HG03354 (cell line): ENCODE results near the gene EPG5.
A peak's percentile ranks its signal among the peaks of the same experiment; 100 is the strongest.
"Not testable (repeated sequence)": the region's sequence is repeated elsewhere in the genome, so short reads cannot be mapped to it uniquely, and the experiment has no call there.

Experiments used
- ATAC-seq: cut with Tn5 transposase; IDR thresholded peaks from one replicate; pipeline ENCODE4 v1.9.1; 2021; ENCODE audit warnings: mild to moderate bottlenecking; ENCODE audit not compliant: unreplicated experiment, poor library complexity, severe bottlenecking

EPG5 gene, protein sequence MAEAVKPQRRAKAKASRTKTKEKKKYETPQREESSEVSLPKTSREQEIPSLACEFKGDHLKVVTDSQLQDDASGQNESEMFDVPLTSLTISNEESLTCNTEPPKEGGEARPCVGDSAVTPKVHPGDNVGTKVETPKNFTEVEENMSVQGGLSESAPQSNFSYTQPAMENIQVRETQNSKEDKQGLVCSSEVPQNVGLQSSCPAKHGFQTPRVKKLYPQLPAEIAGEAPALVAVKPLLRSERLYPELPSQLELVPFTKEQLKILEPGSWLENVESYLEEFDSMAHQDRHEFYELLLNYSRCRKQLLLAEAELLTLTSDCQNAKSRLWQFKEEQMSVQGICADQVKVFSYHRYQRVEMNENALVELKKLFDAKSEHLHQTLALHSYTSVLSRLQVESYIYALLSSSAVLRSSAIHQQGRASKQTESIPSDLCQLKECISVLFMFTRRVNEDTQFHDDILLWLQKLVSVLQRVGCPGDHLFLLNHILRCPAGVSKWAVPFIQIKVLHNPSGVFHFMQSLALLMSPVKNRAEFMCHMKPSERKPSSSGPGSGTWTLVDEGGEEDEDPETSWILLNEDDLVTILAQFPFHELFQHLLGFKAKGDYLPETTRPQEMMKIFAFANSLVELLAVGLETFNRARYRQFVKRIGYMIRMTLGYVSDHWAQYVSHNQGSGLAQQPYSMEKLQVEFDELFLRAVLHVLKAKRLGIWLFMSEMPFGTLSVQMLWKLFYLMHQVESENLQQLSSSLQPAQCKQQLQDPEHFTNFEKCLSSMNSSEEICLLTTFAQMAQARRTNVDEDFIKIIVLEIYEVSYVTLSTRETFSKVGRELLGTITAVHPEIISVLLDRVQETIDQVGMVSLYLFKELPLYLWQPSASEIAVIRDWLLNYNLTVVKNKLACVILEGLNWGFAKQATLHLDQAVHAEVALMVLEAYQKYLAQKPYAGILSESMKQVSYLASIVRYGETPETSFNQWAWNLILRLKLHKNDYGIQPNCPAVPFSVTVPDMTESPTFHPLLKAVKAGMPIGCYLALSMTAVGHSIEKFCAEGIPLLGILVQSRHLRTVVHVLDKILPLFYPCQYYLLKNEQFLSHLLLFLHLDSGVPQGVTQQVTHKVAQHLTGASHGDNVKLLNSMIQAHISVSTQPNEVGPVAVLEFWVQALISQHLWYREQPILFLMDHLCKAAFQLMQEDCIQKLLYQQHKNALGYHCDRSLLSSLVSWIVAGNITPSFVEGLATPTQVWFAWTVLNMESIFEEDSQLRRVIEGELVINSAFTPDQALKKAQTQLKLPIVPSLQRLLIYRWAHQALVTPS (N-terminal part only)

DNA sequence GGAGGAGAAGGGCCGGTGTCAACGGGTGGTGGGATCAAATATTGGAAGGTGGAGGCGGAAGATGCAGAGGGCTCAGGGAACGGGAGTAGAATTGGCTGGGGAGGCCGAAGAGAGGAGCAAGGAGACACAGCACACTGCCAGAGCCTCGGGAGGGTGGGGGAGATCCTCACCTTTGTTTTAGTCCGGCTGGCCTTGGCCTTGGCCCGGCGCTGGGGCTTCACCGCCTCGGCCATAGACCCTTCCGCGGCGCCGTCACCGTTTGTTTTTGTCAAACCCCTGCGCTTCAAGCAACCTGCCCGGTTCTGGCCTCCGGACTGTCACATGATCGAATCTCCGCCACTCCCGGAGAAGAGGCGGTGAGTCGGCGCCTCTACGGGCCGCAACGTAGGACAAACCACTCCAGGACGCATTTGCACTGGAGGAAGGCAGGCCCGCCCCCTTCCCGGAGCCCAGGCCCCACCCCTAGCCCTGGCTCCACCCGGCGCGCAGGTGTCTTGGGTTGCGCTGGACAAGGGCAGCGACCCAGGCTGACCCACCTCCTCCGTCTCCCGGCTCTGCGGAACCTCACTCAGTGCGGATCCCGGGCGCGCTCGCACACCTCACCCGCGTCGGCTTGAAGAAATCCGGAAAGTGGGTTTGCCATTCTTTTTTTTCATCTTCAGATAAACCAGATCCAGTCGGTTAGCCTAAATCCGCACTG, at the start of gene EPG5:
EPG5 (minus strand) TSS at position 323 of the 700 bp plus-strand sequence; CDS start at position 233, 90 bp downstream.
- ATAC-seq = peak; percentile 97

DNA sequence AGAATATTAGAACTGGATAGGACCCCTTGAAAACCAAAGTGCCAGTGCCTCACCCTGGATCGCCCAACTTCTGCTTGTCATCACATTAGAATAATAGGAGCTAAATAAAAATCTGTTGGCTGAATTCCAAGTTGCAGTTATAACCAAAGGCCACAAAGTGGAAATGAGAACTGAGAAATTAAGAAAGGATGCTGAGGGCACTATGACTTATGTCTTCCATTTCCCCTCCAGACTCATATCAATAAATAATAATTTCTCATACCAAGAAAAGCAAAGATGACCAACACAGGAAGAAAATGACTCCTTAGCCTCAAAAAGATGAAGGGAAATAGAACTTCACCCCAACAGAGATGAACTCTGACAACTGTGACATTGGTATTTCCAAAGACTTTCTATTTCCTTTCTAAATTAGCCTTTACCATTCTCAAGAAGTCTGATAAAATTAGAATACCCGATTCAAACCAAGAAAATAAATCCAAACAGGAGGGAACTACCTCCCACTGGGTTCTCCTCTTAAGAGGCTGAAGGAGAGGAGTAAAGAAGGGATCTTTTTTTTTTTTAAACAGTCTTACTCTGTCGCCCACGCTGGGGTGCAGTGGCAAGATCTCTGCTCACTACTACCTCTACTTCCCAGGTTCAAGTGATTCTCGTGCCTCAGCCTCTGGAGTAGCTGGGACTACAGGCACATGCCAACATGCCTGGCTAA, 46.5 kb upstream of the EPG5 start:
- ATAC-seq = peak; percentile 89

DNA sequence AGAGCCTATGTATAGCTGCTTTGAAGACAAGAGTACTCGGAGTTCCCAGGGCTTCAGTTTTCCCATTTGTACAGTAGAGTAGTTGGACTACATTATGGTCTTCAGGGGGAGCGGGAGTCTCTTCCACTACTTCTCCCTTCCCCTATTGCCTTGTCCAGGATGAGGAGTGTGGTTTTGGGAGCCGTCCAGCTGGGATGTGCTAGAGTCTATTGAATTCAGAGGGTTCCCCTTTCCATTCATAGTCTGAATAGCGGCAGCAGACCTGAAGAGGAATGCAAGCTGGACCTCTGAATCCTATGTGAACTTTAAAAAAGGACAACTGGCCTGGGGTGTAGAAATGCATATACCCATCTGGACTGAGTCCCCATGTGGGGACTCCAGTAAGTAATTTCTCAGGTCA, 43.5 kb upstream of the EPG5 start:
- no peak for ATAC-seq

GRCh38 chr18:46010050-46010449, 42.9 kb upstream of the EPG5 start:
- ATAC-seq = no peak

GRCh38 chr18:46009125-46009840, 42.2 kb upstream of the EPG5 start:
- no peak for ATAC-seq

- ATAC-seq = no peak
Measured at GRCh38 chr18:46008531-46008930, 41.4 kb upstream of the EPG5 start.

DNA sequence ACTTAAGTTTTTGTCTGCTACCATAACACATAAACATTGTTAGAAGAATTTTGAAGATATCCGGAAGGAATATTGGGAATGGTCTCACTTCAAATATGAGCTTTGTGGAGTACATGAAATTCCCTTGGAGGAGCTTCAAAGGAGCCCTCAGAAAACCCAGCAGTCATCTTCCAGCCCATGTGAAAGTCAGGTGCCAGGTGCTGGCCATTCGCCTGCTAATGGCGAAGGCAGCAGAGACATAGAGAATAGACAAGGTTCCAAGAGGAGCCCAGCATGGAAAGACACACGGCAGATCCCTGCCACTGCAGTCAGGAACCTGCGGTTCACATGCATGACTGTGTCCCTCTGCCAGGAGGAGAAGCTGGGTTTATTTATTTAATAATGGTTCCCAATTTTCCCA, 40.0 kb upstream of the EPG5 start:
- no peak for ATAC-seq

DNA sequence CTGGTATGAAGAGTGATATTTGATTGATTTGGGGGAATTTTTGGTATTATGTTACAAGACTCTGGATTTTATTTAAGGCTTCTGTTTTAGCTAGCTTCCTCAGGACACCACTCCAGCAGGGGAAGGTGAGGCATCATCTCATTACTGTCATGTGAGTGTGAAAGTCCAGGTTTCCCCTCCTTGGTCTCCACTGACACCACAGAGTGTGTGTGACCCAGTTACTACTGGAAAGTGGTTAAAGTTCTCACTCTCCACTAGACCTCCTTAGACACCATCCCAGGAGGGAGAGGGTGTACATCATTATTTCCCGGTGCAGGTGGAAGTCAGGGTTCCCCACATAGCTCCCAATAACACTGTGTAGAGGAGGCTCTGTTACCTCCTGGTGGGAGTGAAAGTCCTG, 35.8 kb upstream of the EPG5 start:
- ATAC-seq = no peak

DNA sequence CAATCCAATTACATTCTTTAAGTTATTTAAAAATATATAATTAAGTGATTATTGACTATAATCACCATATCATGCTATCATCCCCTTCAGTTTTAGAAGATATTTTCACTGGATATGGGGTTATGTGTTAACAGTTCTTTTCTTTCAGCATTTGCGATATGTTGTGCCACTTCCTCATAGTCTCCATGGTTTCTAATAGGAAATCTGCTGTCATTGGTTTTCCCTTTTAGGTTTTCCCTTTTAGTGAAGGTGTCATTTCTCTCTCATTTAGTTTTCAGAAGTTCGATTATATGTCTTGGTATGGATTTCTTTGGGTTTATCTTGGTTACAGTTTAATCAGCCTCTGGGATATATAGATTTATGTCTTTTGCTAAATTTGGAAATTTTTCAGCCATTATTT, 34.8 kb upstream of the EPG5 start:
- ATAC-seq = no peak

- no peak for ATAC-seq
Measured at GRCh38 chr18:46001074-46001473, 33.9 kb upstream of the EPG5 start.

DNA sequence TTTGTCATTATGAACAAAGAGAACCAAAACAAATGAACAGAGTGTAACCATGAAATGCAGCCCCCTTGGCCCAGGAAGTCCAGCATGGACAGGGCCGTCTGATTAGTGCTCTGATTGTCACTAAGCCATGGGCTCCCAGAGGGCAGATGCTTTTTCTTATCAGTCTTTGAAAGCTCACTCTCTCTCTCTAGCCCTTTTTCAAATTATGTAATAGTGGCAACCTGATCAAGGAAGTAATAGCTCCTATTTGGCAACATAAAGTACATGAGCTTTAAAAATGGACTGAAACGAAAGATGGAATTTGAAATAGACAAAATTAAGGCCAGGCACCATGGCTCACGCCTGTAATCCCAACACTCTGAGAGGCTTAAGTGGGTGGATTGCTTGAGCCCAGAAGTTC, 32.4 kb upstream of the EPG5 start:
- no peak for ATAC-seq

DNA sequence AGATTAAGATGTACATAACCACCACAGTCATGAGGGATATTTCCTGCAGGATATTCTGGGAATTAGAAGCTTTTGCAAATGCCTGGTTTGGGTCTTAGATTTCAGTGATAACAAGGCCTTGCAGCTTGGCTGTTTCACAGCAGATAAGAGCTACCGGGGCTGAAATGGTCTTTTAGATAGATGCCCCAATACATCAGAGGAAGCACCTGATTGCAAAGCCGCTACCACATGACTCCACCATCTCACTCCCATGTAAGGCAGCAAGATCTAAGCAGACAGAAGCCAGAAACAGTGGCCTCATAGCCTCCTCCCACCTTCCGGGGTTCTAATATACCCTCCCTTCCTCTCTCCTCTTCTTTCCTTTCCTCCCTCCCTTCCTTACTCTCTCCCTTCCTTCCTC, 31.1 kb upstream of the EPG5 start:
- ATAC-seq = no peak

- no peak for ATAC-seq
Measured at GRCh38 chr18:45997700-45998151, 30.6 kb upstream of the EPG5 start.

- no peak for ATAC-seq
Measured at GRCh38 chr18:45995461-45995860, 28.3 kb upstream of the EPG5 start.

DNA sequence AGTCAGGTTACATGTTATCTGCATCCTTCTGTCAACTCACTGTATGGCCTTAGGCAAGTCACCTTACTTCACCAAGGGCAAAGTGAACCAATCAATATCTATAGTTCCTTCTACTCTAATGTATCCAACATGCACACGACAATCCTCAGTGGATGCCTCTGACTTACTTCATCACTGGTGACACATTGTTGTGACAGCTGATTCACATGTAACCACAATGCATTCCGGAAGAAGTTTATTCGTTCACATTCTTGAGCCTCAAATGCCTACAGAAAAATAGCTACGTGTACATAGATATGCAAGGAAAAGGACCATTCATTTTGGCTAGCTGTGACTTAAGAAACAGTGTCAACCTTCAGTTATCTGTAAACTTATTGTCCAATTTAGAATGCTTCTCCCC, 26.3 kb upstream of the EPG5 start:
- ATAC-seq = no peak

DNA sequence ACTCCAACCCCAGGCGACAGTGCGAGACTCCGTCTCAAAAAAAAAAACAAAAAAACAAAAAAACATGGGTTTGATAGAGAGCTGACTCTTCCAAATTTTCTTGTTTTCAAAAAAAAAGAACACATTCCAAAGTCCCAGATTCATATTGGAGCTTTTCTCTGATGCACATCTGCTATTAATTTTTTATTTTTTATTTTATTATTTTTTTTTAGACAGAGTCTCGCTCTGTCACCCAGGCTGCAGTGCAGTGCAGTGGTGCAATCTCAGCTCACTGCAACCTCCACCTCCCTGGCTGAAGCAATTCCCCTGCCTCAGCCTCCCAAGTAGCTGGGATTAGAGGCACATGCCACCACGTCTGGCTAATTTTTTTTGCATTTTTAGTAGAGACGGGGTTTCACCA, 25.4 kb upstream of the EPG5 start:
- not testable (repeated sequence) for ATAC-seq

DNA sequence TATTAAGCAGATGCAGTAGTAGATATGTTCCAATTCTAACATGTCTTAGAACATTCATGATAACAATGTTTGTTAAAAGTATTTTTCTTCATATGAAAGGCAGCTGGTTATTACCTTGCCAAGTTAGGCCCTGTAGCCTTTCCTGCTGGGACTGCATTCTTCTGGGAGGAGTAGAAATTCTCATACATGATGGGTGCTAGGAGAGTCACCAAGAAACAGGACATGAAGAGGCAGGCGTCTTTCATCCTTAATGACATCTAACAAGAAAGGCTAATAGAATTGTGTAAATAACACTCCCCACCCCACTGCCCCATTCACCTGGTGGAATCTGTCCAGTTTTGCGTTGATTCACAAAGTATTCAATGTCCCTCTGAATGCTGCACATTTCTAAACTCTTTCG, 24.7 kb upstream of the EPG5 start:
- ATAC-seq = no peak

DNA sequence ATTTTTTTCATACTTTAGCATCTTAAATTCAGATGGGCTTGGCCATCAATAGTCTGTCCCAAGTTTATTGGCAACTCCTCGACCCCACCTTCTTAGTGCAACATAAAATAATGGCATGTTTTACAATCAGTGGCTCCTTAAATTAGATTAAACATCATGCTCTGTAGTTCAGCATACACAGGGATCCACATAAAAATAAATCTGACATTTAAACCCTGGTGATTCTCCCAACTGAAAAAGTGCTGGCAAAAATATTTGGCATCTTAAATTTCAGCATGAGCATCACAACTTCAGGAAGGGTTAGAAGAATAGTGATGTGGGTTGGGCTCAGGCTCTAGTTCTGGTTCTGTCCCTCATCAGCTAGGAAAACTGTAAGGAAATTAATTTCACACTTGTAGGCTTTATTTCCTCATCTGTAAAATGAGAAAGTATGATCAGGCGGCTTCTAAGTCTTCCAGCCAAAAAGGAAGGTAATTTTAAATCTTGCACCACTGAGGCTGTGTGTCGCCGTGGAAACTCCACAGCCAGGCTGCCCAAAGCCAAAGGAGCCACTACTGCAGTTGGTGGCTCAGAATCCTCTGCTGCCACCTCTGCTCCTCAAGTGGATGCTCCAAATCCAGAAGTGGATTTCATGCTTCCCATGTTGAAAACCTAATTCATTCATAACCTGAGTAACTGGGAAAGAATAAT, 17.6 kb upstream of the EPG5 start:
- ATAC-seq = no peak
